Inflammatory macrophage (primary cell): ENCODE measurements around the gene SLC28A1.
"Not testable (repeated sequence)": the region's sequence is repeated elsewhere in the genome, so short reads cannot be mapped to it uniquely, and the experiment has no call there.

Experiments used
- DNase-seq, 2 donors: peaks; one replicate each; pipeline ENCODE4 v3.0.0-alpha.2; 2020 to 2022

Gene SLC28A1

DNA sequence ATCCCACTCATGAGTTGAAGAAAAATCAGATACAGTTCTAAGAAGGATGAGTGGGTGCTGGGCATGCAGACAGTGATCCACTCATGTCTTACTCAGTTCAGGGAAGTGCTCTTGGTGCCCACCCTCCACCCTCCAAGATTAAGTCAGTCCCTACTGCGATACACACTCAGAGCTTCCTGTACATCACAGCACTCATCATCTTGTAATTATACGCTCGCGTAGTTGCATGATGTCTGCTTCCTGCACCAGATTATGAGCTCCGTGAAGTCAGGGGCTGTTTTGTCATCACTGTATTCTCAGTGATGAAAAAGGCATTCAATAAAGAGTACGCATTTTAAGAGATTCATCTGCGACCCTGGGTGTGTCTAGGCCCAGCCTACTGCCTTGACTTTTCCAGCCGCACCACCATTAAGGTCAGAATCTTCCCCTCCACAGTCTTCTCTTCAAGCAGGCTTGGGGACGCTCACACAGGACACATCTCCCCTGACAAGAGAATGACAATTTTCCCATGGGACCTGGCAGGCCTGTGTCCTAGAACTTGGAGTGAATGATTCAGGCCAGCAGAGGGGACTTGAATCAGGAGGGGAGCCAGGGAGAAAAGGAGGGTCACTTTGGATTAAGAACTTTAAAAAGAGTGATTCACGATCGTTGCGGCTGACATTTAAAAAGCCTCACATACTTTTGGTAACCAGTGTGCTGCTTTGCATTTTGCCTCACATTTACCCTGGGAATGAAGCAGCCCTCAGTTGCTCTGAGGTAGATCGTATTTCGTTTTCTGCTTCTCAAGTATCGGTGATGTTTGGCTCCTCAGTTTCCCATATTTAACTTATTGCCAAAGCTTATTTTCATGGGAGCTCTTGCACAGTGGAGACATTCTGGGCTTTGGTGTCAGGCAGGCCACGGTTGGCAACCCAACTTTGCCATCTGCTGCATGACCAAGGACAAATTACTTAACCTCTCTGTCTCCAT is 89.3 kb downstream of the SLC28A1 start:
- DNase-seq = no peak

- no peak for DNase-seq
These were observed 91.4 kb downstream of the SLC28A1 start for GRCh38 chr15:84975871-84976351.

DNA sequence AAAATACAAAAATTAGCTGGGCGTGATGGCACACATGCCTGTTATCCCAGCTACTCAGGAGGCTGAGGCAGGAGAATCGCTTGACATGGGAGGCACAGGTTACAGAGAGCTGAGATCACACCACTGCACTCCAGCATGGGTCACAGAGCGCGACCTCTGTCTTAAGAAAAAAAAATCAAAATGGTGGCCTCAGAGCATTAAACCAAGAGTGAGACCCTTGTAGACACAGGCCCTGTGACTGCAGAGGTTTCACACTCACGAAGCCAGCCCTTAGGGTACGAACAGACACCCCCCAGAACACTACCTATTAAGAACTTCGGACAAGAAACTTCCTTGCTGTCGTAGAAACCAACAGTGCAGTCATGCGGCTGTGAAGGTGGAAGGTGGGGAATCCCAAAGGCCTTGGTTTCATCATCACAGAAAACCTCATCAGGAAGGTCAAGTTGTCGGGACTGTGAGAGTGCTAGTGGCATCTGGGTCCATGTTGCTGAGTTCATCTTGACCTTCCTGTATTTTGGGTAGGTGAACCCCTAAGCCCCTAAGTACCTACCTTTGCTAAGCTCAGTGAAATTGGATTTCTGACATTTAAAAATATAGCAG is 92.4 kb downstream of the SLC28A1 start:
- no peak for DNase-seq

- no peak for DNase-seq
These were observed 95.2 kb downstream of the SLC28A1 start for GRCh38 chr15:84979651-84980050.

GRCh38 chr15:84980196-84981053 is 96.0 kb downstream of the SLC28A1 start:
- DNase-seq = peak; percentile 79 to 91

GRCh38 chr15:84981054-84981710 is 96.7 kb downstream of the SLC28A1 start:
- peak; percentile 98 for DNase-seq

DNA sequence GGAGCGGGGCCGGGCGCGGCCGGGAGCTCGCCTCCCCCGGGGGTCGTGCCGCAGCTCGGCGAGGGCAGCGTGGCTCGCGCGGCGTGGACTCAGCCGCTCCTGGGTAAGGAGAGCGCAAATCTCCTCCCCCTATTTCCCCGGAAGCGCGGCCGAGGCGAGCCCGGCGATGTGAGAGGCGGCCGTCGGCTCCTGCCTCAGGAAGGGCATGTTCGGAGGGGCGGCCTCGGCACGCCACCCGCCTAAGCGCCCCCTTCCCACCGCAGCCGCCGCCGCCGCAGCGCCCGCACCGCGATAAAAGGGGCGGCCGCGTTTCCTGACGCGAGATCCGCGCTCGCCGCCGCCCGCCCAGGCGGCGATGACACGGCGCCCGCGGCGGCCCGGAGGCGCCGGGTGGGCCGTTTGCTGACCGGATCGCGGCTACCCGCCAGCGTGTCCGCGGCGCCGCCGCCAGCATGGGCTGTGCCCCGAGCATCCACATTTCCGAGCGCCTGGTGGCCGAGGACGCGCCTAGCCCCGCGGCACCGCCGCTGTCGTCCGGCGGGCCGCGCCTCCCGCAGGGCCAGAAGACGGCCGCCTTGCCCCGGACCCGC is 97.3 kb downstream of the SLC28A1 start, which contains the start of gene PDE8A:
Gene PDE8A (plus strand): TSS at position 146 of the 590 bp plus-strand sequence. CDS start 307 bp downstream, at position 453.
- peak; percentile 42 to 65 for DNase-seq

DNA sequence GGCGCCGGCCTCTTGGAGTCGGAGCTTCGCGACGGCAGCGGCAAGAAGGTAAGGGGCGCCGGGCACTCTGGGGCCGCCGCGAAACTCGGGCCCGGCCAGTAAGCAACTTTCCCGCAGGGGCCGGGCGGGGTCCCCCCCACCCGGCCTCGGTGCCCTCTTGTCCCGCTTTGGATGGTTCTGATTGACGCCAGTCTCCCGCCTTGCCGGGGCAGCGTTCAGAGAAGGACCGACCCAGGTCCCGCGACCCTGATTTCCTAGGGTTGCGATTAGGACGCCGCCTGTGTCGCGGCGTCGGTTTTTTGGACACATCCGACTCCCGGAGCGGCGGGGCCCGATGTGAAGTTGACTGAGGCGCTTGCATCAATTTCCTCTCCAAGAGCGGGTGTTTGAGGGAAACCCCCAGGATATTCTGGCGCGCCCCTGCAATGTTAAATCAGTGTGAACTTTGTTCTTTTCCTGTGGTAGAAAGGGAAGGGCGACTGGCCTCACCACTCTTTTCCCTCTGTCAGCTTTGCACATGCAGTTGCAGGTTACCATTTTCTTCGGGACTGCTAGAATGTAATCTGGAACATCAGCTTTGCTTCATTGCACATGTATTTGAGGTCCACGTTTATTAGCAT is 97.9 kb downstream of the SLC28A1 start:
- DNase-seq = peak; percentile 64 to 70

GRCh38 chr15:84983294-84983693 is 98.8 kb downstream of the SLC28A1 start:
- DNase-seq = peak; percentile 31 to 55

- DNase-seq = no peak
These were observed 99.2 kb downstream of the SLC28A1 start for GRCh38 chr15:84983711-84984110.

GRCh38 chr15:84985158-84985557 is 100.7 kb downstream of the SLC28A1 start:
- no peak for DNase-seq

GRCh38 chr15:84987351-84987750 is 102.9 kb downstream of the SLC28A1 start:
- DNase-seq = not testable (repeated sequence)

- no peak for DNase-seq
These were observed 103.6 kb downstream of the SLC28A1 start for GRCh38 chr15:84987949-84988624.

DNA sequence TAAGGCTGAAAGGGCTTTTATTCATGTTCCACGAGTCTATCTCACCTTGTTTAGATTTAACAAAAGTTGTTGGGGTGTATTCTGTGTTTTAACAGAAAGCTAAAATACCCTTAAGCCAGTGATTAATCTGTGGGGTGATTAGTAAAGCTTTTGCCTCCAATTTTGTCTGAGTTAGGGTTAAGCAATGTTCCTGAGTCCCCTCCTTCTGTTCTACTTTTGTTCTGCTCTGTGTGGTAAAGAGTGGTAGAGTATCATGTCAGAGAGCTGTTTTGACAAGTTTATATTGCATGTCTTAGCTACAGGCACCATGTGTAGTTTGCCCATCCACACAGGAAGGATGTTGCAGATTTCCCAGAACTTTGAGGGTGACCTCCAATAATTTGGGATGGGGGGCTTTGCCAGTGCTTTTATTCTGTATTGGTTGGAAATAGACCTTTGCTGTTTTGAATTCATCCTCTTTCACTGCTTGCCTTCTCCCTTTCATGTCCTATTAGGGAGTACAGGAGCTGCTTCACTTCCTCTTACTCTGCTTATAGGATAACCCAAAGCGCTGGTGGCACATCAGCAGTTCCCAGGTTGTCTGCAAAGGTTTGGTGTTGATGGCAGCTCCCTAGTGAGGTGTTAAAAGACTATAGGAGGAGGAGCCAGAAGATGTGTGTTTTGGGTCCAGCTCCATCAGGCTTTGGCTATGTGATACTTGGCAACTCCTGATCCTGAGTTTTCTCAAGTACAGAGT is 104.6 kb downstream of the SLC28A1 start:
- no peak for DNase-seq

DNA sequence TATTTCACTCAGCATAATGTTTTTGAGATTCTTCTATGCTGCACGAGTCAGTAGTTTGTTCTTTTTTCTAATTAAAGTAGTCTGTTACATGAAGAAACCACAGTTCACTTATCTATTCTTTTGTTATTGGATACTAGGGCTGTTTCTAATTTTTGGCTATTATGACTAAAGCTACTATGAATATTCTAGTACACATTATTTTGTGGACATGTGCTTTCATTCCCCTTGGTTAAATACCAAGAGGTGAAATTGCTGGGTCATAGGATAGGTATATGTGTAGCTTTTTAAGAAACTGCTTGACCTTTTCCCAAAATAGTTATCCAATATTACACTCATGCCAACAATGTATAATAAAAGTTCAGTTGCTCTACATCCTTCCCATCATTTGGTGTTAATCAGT is 106.0 kb downstream of the SLC28A1 start:
- DNase-seq = no peak

DNA sequence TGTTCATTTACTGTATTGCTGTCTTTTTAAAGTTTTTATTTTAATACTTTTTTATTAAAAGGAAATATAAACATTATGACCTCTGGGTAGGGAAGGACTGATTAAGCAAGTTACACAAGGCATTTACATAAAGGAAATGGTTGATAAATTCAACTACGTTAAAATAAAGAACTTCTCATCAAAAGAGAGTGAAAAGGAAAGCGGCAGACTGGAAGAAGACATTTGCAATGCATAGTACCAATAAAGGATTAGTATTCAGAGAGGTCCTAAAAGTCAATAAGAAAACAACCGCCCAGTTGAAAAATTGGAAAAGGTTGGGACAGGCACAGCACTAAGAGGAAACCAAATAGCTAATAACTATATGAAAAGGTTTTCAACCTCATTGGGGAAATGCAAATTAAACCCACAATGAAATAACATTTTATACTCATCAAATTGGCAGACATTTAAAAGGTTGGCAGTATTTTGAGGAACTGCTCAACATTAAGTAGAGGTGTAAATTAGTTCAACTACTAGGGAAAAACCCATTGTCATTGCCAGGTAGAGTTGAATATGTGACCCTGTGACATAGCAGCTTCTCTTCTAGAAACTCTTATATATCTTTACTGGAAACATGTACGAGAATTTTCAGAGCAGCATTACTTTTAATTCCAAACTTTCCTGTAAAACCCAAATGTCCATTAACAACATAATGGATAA is 106.7 kb downstream of the SLC28A1 start:
- no peak for DNase-seq

GRCh38 chr15:84992157-84992944 is 107.9 kb downstream of the SLC28A1 start:
- peak; percentile 43 to 44 for DNase-seq
